NAMALWA (cell line): ENCODE data around the gene NPDC1.
A peak's percentile ranks its signal among the peaks of the same experiment; 100 is the strongest.

Experiments used
- DNase-seq: peaks from one replicate; pipeline ENCODE4 v3.0.0-alpha.2; 2015; ENCODE audit warnings: low spot score

Gene NPDC1, protein sequence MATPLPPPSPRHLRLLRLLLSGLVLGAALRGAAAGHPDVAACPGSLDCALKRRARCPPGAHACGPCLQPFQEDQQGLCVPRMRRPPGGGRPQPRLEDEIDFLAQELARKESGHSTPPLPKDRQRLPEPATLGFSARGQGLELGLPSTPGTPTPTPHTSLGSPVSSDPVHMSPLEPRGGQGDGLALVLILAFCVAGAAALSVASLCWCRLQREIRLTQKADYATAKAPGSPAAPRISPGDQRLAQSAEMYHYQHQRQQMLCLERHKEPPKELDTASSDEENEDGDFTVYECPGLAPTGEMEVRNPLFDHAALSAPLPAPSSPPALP

DNA sequence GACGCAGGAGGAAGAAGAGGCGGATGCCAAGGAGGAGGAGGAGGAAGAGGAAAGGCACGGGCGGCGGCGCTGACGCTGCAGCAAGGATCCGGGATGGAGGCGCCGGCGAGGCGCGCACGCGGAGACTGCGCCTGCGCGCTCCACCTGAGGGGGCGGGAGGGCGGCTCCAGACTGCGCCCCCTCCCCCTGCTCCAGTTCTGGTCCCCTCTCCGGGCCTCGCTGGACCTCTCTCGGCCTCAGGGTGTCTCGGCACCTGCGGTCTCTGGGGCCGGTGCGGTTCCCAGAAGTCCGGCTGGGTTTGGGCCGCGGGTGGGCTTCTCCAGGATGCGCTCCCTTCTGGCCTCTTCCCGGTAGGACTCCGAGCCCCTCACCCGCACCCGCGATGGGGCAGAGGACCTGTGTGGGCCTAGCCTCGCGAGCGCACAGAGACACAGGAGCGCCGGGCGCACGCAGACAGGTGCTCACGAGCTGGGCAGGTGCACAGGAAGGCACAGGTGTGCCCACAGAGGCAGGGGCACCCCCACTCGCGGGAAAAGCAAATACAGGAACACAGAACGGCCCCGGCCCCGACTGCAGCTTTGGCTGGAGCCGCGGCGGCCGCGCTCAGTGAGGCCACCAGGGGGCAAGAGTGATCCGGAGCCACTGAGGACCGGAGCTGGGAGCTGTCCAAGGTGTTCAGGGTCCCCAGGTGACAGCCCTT is at the start of gene NPDC1:
Gene NPDC1 (minus strand): TSS at position 90 of the 700 bp plus-strand sequence. CDS start 188 bp downstream, outside the sequence.
- DNase-seq: peak; percentile 84

DNA sequence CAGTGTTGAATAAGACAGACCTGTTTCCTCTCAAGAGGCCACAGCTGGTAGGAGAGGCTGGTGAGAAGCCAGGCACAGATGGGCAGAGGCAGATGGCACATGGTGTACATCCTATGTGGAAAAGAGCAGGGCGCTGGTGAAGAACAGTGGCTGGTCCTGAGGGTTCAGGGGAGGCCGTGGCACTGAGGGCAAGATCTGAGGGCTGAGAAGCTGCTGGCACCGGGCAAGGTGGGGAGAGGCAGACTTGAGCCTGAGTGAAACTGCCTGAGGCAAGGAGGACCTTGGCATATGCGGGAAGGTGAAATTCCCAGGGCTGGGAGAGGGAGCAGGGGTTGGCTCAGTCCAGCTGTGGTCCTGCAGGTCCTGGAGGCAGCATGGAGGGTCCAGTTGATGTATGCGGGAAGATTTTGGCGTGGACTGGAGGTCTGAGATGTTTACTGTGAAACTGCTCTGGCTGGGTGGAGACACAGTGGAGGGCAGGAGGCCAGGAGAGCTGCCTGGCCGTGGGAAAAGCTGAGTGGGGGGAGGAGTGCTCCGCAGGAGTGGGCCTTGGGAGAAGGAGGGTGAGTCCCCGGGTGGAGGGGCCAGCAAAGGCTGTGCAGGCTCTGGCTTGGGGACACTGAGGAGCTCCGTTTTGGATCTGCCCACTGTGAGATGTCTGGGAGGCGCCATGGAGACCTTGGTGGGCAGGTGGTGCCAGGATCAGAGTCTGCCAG is 43.4 kb upstream of the NPDC1 start:
- DNase-seq: no peak

DNA sequence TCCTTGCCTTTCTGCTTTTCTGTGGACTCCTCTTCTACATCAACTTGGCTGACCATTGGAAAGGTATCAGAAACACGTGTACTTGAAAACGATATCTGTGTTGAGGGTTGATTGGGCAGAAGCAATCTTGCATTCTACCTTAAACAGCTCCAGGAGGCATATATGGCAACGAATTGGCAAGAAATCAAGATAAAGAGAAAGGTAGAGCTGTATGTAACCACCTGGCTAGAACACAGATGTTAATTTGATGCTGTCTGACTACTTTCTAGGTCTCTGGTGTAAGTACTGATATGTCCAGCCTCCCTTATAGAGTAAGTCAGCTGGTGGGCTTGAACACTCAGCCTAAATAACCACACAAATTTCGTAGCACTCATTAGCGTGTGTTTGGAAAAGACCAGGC is 42.1 kb upstream of the NPDC1 start:
- no peak for DNase-seq

DNA sequence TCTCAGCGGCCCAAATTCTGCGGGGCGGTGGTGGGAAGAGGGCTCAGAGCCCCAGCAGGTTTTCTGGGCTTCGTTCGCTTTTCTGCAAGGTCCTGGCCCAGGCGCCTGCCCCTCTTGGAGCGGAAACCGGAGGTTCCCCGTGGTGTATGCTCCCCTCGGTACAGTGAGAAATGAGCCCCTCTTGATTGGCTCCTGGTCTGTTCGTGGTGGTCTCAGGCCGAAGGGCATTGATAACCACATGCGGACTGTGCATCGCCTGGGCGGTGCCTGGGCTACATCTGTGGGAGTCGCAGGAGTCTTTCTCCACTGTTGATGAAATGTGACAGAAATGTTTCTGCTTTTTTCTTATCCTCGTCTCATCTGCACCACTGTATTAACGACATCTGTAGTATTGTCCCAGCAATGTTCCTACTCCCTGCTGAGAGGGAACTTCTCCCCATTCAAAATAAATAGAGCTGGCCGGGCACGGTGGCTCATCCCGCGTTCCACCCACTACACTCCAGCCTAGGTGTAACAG is 41.5 kb upstream of the NPDC1 start:
- no peak for DNase-seq

DNA sequence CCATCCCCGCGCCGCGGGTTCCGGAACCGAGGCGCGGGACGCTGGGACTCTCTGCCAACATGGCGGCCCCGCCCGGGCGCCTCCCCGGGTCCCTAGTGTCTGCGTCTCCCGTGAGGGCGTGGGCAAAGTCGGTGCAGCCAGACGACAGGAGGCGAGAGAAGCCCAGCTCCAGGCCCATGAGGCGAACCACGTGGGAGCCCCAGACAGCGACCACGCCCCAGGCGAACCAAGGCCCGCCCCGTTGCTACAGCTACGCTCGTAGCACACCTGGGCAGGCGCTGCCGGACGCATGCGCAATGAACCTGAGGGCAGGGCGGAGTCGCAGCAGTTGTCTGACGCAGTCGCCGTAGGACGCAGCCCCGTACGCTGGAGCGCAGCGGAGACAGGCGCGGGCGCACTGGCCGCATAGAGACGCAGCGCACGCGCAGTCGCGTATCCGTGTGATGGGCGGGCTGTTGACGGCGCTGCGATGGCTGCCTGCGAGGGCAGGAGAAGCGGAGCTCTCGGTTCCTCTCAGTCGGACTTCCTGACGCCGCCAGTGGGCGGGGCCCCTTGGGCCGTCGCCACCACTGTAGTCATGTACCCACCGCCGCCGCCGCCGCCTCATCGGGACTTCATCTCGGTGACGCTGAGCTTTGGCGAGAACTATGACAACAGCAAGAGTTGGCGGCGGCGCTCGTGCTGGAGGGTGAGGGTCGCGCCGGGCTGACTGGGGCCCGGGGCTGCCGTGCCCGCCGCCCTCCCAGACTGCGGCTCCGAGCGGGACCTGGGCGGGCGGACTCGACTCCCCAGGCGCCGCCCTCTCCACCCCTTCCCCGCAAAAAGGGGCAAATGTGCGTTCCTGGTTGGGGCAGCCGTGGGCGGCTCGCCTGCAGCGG is 40.8 kb upstream of the NPDC1 start, which contains the start of gene MAN1B1:
Gene MAN1B1 (plus strand): TSS at position 455 of the 878 bp plus-strand sequence. CDS start 15 bp downstream, at position 470.
- peak; percentile 99 for DNase-seq

DNA sequence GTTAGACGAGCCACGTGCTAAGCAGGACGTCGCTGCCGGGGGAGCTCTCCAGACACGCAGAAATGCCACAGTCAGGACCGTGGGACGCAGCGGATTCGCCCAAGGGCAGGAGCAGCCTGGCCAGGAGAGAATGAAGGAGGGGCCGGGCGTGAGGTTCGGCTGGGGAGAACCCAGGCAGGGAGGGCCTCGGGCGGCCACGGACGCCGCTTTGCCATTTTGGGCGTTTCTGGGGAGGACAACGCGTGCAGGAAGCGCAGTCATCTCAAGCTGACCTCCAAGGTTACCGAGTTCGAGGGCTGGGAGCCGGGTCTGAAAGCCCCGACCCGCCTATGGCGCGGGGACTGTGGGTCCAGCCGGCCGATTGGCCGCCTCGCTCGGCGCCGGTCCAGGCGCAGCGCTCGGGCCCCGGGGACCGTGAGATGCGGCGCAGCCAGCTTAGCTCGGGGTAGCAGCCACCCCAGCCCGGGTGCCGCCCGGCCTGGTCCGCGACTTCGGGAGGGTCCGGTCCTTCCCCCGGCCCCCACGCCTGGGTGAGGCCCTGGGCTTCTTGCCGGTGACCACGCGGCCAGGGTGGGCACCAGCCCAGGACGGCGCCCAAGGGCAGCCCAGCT is 40.0 kb upstream of the NPDC1 start:
- peak; percentile 45 for DNase-seq

DNA sequence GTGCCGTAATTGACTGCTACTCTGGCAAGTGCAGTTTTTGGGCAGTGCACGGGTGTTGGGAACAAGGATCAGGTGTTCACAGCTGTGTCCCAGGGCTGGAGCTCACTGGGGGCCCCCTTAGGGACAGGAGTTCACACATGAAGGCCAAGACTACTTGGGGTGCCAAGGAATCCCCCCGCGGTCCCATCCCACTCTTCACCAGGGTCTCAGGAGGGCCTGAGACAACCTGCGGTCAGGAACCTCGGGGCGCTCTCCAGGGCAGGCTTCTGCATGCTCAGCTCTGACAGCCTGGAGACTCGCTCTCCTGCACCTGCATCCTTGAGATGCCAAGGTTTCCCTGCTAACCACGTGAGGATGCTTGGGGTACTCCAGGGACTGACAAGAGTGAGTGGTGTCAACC is 38.5 kb upstream of the NPDC1 start:
- no peak for DNase-seq

DNA sequence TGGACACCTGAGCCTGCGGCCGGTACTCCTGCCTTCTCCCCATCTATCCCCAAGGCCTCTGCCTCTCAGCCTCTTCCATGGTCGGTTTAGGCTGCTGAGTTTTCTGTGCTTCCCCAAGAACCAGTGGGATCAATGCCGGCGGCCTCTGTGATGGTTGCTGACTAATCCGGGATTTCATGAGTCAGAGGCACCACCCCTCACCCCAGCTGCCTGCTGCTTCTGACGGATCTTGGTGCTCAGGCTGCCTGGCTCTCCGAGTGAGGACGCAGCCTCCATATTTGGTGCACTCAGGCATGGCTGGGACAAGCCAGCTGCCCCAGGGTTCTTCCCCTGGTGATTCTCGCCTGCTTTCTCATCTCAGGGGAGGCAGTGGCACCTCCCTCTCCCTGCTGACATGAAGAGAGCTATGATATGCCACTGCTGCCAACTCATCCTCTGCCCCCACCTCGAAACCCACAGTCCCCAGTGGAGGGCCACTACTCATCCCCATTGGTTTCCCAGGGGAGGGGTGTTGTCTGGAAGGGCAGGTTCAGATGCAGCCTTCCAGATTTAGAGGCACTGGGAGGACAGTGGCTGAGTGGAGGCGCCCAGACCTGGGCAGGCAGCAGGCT is 37.5 kb upstream of the NPDC1 start:
- no peak for DNase-seq

DNA sequence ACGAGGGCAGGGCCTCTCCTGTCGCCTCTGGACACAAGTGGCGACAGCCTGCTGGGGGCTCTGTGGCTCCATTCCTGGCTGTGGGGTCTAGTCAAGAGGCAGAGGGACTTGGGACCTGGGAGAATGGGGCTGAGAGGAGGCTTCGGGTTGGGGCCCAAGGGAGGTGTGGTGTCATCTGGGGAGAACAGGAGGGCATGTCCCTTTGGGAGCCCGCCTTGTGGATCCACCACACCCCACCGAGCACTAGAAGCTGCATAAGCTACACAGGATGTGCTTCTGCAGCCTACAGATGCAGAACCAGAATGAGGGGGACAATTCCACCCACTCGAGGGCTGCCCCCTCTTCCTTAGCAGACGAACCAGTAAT is 36.9 kb upstream of the NPDC1 start:
- DNase-seq: no peak

DNA sequence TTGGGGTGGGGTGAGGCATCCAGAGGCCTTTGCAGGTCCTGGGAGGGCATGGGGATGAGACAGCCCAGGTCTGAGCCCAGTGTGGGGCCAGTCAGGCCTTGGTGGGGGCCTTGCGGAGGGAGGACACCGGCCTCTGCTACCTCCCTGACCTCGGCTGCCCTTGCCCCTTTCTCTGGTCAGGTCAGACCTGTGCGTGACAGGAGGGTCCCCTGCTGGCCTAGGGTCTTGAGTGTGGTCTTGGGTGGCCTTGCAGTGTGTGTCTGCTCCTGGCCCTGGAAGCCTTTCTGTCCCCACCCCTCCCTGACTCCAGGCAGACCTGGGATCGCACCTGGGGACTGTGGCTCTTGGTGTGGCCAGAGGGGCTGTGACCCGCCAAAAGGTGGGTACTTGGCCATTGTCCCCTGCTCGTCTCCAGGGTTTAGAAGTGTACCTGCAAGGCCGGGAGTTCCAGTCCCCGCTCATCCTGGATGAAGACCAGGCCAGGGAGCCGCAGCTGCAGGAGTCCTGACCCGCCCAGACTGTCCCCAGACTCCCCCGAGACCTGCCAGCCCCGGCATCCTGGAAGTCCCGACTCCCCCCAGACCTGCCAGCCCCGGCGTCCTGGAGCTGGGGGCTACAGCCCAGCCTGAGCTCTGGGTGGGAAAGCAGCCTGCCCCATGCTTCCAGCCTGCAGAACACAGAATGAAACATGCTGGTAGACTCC is 36.4 kb upstream of the NPDC1 start:
- no peak for DNase-seq

DNA sequence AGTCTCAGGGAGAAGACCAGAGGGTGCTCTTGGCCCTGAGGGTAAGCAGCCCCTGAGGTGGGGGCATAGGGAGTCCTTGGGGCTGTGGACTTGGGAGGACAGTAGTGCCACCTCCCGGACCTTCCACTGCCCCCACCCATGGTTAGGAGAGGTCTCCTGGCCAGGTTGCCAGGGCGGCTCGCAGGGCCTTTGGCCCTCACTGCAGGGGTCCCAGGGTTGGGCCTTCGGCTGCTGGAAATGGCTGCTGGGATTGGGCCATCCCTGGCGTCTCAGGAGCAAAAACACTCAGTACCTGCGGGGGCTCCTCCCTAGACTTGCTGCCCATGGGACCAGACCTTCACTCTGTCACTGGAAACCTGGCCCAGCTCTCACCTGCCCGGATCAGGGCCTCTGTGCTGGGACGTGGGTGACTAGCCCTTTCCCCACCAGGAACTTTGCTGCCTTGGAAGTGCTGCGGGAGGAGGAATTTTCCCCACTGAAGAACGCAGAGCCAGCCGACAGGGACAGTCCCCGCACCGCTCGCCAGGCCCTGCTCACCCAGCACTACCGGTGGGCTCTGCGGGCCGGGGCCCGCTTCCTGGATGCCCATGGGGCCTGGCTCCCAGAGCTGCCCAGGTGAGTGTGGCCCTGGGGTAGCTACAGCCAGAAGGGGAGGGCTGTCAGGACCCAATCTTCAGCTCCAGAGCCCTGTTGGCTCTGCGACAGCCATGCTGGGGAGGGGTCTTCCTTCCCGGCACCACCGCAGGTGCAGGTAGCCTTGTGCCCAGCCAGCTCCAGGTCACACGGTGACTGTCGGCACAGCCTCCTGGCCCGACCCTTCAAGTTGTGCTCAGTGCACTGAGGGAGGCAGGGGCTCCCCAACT is 34.5 kb upstream of the NPDC1 start:
- no peak for DNase-seq

DNA sequence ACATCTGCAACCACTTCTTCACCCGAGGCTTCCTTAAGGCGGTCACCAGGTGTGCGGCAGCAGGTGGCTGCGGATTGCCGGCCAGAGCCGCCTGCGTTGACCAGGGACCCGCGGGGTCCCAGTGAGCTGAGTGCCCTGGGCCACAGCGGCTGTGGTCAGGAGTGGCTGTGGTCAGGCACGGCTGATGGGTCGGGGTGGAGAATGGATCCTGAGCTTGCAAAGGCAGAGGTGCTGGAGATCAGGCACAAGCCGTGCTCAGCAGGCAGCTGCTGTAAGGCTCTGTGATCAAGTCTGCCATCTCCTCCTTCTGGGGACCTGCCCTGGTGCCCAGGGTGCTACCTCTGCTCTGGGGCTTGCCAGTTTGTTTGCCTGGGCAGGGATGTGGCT is 33.4 kb upstream of the NPDC1 start:
- no peak for DNase-seq

DNA sequence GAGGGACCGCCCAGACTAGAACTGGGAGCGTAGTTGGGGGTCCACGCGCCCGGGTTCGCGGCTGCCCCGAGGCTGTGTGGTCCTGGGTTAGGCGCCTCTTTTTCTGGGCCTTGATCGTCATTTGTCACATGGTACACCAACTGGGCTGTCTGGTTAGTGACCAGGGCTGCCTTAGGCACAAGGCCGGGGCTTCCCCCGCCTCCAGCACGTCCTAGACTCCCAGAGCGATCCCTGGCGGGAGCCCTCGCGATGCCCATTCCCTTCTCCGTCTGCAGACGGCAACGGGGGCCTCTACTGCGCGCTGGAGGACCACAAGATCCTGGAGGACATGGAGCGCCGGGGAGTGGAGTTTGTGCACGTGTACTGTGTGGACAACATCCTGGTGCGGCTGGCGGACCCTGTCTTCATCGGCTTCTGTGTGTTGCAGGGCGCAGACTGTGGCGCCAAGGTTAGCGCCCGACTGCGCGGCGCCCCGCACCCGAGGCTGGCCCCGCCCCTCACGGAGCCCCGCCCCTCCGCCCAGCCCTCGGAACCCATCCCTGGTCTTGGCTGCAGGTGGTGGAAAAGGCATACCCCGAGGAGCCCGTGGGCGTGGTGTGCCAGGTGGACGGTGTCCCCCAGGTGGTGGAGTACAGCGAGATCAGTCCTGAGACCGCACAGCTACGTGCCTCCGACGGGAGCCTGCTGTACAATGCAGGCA is 32.9 kb upstream of the NPDC1 start:
- DNase-seq: no peak

DNA sequence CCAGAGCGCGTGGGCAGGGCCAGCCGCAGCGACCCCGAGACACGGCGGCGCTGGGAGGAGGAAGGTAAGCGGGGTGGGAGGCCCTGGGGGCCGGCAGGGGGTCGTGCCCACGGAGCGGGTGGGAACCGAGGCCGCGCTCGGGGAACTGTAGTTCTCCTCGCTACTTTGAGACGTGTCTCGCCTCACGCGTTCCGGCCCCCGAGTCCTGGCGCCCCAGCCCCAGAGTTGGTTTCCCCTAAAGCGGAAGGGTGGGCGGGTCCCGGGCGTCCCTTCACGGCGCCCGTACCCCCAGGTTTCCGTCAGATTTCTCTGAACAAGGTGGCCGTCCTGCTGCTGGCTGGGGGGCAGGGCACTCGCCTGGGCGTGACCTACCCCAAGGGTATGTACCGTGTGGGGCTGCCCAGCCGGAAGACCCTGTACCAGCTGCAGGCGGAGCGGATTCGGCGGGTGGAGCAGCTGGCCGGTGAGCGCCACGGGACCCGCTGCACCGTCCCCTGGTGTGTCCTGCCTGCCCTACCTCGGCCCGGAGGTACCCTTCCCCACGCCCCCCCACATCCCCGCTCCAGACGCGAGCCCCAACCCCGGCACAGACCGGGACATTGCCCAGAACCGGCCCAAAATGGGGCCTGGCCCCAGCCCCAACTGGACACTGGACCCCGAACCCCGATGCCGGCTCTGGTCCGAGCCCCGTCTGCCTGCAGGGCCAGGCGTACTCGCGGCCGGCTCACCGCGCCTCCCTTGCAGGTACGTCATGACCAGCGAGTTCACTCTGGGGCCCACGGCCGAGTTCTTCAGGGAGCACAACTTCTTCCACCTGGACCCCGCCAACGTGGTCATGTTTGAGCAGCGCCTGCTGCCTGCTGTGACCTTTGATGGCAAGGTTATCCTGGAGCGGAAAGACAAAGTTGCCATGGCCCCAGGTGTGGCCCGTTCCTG is 32.0 kb upstream of the NPDC1 start:
- DNase-seq: peak; percentile 47

DNA sequence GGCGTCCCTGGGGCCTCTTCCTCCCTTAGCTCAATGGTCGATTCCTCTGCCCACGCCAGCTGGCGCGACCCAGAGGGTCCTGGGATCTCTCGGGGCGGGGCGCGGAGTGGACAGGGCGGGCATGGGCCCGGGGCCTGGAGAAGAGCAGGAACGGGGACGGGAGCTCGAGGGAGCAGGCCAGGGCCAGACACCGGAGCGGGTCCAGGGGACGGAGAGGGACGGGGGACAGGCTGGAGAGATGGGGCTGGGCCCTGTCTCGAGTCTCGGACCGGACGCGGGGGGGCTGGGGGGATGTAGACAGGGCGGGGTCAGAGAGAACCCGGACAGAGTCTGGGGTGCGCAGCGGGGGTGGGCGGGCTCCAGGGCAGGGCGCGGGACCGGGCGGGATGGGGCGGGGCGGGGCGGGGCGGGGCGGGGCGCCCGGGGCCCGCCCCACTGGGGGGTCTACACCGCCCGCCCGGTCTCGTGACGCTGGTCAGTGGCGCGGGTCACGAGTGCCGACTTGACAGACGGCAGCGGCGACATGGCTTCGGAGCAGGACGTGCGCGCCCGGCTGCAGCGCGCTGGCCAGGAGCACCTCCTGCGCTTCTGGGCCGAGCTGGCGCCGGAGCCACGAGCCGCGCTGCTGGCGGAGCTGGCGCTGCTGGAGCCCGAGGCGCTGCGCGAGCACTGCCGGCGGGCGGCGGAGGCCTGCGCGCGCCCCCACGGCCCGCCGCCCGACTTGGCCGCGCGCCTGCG is 31.2 kb upstream of the NPDC1 start, which contains the start of gene UAP1L1:
Gene UAP1L1 (plus strand): TSS at position 508 of the 738 bp plus-strand sequence. CDS start 16 bp downstream, at position 524.
- peak; percentile 73 for DNase-seq

DNA sequence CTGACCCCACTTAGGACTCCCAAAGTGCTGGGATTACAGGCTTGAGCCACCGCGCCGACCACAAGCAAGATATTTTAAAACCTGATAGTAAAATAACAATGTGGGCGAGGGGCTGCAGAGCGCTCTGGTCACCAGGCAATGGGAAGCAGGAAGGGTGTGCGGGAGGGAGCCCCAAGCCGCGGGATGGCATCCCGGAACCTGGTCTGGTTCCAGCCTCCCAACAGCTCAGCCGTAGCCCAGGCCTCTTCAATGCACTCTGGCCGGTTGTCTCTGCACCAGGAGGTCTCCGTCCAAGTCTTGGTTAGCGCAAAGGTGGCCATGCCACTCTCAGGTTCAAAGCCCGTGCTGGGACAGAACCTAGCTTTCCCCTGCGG is 30.6 kb upstream of the NPDC1 start:
- DNase-seq: no peak
